NCI-H187 (cell line): Measurements from ENCODE around the gene FGF12.

ENCODE experiments used
- DNase-seq, 2 experiments: peaks; one replicate each; lab custom pipeline; 2025; lab: John Stamatoyannopoulos, UW

The FGF12 gene

DNA sequence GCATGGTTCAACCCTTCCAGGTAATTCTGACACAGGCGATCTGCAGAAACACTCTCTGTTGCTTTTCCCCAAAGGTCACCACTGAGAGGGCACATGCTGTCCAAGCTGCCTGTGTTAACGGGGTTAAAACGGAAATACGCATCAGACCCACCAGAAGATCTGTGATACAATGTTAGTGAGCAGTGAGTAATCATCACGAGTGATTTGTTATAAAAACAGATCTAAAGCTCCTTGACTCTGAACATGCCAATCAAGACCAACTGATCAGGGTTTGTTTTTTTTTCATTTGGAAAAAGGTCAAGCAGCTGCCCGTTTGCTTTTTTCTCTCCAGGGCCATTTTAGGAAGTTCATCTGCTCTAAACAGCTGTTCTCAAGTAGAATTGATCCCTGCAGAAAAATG, 43.2 kb downstream of the FGF12 start:
- DNase-seq: no peak

DNA sequence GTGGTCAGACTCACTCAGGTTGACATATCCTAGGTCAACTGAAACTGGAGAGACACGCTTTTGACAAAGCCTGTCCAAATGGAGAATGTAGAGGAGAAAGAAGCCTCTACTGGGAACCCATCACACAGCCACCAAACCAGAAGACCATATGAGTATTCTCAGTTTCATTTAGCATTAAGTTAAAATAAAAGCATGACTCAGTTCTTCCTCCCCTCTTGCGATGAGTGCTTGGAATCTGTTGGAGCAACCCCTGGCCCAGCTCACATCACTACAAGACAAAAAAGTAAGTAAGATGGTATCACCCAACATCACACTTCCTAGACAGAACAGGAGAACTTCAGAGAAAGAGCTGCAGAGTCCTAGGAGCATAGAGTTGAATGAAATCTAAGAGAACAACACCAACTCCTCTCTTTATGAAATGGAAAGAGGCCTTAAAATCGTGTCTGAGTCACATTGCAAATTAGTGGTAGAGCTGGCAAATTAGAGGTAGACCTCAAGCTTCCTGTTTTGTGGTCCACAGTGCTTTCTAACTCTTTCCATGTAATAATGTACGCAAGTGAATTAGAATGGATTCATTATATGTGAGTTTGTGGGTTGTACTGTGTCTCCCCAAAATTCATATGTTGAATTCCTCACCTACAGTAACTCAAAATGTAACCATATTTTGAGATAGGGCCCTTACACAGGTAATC, 51.2 kb downstream of the FGF12 start:
- no peak for DNase-seq

DNA sequence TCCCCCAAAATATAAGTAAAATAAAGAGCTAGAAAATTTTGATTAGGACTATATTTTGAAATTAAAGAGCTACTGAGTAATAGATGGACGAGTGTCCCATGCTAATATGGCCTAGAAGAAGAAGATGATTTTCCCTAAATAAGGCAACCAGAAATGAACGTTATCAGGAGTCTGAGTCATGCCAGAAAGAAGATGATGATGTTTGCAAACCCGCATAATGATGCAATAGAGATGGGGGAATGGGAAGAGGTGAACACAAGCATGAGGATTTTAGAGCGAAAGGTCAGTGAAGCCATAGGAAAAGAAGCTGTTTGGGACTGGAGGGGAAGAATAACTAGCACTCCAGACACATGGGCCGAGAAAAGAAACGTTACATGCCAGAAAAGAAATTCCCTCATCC, 71.7 kb downstream of the FGF12 start:
- no peak for DNase-seq

DNA sequence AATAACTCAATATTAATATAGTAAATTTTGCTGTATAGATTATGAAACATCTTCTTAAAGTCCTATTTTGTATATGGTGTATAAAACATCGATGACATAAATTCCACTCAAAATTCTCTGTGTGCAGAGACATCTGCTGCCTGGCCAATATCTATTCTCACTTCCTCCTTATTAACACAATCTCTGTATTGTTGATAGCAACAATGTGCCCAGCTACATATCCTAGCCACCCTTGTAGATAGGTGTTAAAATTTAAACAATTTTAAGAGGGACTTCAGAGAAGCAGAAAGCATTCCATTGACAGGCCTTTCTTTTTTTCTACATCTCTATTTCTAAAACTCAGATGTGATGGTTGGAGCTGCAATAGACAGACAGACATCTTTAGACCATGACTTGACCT, 72.3 kb downstream of the FGF12 start:
- no peak for DNase-seq

DNA sequence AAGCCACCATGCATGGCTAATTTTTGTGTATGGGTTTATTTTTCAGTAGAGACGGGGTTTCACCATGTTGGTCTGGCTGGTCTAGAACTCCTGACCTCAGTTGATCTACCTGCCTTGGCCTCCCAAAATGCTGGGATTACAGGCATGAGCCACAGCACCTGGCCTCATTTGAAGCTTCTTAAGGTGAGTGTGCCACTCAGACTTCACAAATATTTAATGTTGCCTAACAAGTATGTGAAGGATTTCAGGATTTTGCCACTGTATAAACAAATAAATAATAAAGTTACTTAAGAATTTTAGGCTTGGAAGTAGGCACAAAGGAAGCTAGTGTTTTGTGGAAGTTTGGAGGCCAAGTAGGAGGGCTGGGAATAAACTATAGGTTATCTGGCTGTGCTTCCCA, 73.5 kb downstream of the FGF12 start:
- DNase-seq: no peak

DNA sequence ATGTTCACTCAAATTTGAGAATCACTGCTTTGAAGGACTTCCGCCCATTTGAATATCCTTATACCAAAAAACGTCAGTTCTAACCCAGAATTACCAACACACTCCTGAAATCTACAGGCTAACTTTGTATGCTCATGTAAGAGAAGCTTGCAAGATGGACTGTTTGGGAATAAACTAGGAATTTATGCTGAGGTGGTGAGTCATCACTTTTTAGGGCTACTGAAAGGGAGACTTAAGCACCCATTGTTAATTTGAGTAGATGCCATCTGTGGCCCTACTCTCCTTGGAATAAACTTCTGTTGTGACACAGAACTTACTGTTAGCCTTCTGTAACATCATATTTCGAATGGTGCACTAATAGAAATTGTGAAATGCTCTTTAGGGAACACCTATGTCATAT, 74.6 kb downstream of the FGF12 start:
- no peak for DNase-seq

DNA sequence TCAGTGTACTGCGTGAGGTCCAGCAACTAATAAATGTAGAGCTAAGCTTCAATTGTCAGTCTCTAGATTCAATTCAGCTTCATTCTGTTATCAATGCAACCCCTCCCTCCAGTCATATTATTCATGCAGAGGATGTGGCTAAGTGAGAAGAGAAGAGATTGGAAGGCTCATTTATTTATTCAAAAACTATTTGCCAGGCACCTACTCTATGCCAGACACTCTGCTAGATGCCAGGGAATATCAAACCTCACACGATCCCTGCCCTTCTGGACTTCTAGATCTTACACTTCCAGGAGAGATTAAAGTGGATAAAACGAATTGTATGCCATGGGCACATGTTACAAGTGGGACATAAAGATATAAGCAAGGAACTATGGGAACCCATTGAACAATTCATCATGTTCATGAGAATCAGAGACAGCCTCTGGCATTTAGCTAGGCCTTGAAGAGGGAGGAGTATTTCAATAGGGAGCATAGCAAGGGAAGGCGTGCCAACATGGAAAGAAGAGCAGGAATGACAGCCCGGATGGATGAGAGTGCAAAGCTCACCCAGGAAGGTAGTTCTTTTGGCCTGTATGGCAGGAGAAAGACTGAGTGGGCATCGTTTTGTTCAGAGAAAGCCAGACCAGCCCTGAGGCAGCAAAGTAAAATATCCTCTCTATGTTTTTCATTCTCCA, 75.4 kb downstream of the FGF12 start:
- no peak for DNase-seq

DNA sequence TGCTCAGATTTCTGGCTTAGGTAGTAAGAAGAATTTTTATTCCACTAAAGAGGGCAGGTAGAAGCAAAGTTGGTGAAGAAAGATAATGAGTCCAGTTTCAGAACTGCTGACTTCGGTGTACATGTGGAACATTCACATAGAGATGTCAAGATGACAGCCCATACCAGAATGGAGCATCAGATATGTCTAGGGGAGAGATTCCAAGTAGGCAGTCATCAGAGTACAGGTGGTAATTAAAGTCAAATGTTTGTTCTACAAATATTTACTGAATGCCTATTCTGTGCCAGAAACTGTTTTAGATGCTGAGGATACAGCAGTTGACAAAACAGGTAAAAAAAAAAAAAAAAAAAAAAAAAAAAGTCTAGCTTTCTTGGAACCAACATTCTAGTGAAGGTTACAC, 81.9 kb downstream of the FGF12 start:
- DNase-seq: no peak

DNA sequence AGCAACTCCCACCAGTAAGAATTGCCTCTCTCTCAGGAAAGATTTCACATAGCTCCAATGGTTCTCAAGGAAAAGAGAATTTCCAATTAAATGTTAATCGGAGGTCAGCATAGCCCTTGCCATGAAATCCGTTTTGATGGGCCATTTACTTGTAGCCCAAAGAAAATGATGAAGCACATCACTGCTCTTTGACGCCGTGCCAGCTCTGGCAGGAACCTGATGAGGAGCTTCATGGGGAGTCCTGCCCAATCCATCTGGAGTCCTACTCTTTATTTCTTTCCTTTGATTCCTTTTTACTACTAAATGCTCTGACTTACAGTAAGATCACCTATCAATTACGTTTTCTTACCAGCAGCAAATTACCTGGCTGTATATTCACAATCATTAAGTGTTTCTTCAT, 84.7 kb downstream of the FGF12 start:
- DNase-seq: no peak

DNA sequence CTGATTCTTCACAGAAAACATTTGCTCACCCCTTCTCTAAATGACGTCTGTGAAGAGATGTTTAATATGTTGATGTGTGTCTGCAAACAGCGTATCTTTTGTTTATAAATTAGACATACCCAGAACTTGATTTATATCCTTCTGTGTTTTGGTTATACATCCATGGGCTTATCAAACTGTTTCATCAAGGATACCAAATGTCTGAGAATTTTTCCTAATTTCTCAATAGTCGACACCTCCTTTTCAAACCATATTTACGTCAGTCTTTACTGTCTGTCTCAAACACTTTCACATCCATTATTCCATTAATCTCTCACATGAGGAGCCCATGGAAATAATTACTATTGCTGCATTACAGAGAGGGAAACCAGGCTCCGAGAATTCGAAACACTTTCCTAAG, 85.4 kb downstream of the FGF12 start:
- no peak for DNase-seq

DNA sequence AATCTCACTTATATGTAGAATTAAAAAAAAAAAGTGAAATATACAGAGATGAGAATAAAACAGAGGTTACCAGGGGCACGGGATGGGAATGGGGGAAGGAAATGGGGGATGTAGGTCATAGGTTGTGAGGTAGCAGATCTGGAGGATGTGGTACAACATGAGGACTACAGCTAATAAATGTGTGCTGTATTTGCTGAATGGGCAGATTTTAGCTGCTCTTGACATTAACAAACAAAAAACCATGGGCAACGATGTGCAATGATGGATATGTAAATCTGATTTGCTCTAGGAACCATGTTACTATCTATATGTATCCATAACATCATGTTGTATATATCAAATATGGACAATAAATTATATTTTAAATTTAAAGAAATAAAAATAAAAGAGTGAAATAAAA, 87.4 kb downstream of the FGF12 start:
- no peak for DNase-seq

DNA sequence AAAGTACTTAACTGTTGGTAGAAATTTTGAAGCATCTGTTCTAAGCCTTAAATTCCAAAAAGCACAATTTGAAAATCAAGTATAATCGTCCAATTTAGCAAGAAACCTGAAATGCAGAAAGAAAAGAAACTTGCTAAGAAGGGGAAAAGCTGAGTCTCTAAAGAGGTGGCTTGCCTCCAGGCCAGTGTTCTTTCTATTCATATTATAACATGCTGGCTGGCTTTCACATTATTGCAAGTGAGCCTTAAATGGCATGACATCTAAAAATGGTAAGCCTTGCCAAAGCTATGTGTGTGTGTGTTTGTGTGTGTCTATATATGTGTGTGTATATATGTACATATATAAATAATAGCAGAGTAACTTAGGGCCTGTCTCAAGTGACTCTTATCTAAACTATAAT, 89.5 kb downstream of the FGF12 start:
- DNase-seq: no peak

DNA sequence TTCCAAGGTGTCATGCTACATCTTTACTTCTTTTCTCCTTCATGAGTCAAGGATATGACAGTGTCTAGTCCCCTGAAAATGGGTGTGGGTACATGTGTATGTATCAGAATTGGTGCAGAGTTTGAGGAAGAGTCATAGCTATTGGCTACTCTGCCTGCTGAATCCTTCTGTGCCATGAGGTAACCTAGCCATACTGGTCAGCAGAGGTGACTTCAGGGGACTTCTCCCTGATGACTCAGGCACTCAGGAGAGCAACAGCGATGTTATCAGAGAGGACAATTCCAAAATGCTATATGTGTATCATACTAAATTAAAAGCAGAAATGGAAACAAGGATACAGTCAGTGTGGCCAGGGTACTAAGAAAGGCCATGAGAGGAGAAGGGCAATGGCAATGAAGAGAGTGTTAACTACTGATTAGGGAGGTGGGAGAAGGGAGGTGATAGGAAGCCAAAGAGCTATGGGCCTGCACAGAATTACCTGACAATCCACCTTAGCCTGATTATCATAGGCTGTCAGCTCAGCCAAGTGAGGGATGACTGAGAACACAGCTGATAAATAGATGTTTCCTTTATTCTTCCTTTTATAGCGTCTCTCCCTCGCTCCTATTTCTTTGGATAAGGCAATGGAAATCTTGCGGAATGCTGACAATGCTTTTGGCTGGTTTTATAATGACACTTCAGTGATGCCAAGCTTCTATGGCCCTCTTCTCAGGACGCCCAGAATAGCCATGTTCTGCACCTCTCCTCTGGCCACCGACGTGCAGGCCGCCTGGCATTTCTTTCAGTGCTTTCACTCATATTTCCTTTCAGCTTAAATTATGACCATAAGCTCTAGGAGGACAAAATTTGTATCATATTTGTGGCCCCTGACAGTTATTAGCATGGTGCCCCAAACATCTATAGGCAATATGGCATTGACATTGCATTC, 90.6 kb downstream of the FGF12 start:
- no peak for DNase-seq

DNA sequence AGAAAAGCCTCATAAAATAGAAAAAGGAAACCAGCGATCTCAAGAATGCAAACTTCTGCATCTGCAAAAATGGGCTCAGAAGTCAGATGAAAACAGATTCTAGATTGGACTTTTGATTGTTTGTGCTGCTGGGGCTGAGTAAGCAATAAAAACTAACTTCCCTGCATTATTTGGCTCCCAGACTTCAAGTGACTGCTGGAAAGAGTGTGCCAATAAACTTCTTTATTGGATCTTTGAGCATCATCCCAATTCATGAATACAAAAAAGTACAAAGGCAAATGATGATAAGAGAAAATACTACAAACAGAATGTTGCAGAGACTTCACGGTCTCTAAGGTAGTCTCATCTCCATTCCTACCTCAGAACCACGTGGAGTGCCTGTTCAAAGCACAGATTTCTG, 97.9 kb downstream of the FGF12 start:
- no peak for DNase-seq

DNA sequence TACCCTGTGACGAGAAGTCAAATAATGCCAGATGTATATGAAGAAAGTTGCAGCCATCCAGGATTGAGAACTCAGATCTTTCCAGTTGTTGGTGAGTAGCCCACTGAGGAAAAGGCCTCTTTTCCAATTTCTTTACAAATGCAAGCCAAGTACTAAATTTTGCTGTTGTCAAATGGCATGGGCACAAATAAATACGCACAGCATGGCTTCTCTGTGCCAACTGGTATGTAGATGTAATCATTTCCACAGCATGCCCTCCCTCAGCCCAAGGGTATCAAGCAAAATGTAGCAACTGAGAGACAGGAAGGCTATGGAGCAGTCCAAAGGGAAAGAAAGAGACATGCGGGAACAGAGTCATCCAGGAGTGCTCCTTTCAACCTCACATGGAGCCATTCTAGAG, 105.4 kb downstream of the FGF12 start:
- no peak for DNase-seq

DNA sequence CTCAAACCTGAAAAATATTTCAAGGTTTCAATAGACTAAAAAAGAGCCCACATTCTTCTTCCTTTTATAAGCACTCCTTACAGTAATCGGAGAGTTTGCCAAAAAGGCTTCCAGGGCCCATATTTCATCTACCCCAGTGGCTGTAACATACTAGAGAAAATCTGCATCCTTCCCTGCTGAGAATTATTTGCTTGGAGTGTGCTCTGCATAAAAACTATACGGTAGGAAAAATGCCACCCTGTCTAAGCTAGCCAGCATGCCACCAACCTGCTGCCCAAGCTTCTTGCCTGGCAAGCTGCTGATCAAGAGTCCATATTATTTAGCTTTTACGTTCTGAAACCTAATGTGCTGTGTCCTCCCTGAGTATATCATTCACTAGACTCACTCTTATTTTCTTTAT, 107.1 kb downstream of the FGF12 start:
- no peak for DNase-seq

DNA sequence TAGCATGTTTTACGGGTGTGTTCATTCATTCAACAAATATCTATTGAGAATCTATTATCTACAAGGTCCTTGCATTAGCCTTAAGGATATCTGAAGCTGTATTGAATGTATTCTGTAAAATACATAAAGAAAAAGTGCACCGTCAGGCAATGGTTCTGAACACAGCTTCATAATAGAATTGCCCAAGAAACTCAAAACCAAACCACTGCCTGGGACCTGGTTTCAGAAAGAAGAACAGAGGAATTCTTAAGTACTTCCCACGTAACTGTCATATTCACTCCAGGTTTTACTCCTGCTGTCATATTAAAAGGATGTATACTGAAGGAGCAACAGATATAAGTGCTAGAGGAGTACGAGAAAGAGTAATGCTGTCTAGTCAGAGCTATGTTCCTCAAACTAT, 115.9 kb downstream of the FGF12 start:
- no peak for DNase-seq

DNA sequence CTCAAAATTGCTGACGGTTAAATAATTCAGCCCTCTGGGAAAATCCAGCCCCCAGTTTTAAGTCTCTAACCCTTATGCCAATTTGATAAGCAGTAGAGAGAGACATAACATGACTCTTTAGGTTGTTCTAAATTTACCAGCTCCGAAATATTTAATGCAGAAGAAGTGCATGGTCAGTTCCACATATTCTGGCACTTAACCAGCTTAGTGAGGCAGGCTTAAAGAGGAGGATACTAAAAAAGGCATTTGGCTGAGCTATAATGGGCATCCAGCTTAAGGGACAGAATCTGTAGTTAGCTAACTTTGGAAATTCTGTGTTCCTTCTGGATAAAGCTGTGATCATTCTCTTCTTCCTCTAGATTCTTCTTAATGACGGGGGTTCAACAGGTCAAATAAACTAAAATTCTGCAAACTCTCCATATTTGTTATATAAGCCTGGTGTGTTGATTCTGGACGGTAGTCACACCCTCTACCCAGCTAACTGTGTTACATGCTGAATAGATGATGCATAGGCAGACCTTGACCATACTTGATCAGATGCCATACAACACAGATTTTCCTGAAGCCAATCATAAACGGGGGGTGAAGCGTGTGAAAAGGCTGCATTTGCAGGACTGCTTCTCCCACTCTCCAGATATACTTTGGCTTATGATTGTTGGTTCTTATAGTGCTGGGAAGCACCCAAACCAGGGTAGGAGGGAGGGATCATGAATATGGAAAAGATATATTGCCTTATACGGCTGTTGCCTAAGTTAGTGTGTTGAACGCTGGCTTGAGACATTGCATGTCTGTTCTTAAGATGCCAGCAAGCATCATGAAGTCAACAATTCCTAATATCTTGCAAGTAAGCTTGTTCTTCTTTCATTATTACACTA, 118.4 kb downstream of the FGF12 start:
- no peak for DNase-seq

DNA sequence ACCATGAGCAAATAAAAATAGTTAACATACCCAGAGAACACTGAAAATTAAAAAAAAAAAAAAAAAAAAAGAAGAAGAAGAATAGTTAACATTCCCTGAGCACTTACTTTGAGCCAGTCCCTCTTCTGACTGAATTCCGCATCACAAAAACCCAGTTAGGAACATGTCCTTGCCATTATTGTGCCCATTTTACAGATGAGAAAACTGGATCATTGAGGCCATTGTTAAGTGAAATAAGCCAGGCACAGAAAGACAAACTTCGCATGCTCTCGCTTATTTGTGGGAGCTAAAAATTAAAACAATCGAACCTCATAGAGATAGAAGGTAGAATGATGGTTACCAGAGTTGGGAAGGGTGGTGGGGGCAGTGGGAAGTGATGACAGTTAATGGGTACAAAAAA, 119.5 kb downstream of the FGF12 start:
- DNase-seq: no peak

DNA sequence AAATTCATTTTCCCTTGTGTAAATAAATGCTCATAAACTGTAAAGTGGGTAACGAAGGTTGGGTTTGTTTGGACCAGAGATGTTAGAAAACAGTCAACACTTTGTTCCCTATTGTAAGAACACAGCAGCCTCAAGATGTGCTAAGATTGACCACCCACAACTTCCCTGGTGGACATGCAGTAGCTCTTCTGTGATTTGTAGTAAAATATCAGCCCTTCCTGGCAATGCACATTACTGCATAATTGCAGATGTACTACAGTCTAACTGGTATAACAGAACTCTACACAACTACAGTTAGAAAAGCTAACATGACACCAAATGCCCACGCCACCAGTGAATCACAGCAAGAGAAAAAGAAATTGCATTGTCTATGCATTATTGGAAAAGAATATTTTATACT, 129.4 kb downstream of the FGF12 start:
- DNase-seq: no peak

DNA sequence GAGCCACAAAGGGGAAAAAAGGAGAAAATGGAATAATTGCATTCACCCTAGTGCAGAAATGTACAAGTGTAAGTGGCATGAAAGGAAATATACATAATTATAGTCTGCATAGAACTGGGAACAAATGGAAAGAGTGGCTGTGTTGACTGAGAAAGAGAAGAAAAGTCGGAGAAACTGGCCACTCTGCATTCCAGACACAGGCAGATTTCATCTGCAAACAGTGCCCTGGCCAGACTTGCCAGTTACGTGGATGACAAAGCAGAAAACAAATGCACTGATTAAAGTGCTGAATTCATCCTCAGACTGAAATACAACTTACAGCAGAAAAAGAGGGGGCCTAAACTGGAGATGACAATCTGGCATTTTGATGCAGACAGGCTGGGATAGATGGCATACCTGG, 129.8 kb downstream of the FGF12 start:
- DNase-seq: no peak

DNA sequence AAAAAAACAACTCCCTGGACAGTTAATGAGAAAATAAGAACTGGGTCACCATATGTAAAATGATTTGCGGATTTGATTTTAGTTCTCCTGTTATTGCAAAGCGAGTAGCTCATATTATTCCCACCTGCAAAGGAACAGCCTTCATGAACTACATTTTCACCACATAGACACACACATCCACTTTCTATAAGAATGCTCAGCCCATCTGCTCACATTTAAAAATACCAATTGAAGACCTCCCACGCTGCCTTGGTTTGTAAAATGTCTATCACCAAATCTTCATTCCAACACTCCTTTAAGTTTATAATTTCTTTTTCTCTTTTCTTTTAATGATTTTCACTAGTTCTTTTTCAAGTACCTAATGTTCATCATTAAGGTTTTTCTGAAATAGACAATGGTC, 148.6 kb downstream of the FGF12 start:
- DNase-seq: no peak
